Liver (tissue), 9 donors: ENCODE measurements around the gene CUEDC1. TPM values are rescaled to one million over a fixed set of nuclear protein-coding genes. Genes with fewer than 3 reads are reported as not detected.

Experiments
- DNase-seq: peaks from one replicate; pipeline ENCODE4 v3.0.0-alpha.2; 2017; ENCODE audit warnings: low spot score
- H3K27ac ChIP-seq, 2 donors: one replicate each; pipeline ENCODE4 v1.7.0; 2013; ENCODE audit warnings: inconsistent platforms in 2 of 2, low read length in 2 of 2, control low read depth in 1 of 2, low read depth in 1 of 2, mild to moderate bottlenecking in 1 of 2
- H3K27me3 ChIP-seq, 4 donors: one replicate each; pipeline versions ENCODE4 v1.6.1 to v1.7.0; 2013; ENCODE audit warnings: low read length in 3 of 4, inconsistent platforms in 1 of 4, mild to moderate bottlenecking in 1 of 4, moderate library complexity in 1 of 4; ENCODE audit not compliant: control insufficient read depth in 4 of 4, insufficient read depth in 4 of 4
- H3K36me3 ChIP-seq, 4 donors: one replicate each; pipeline versions ENCODE4 v1.6.1 to v1.7.0; 2013; ENCODE audit warnings: low read length in 3 of 4, mild to moderate bottlenecking in 3 of 4, low read depth in 1 of 4, moderate library complexity in 1 of 4; ENCODE audit not compliant: control insufficient read depth in 4 of 4, insufficient read depth in 3 of 4
- H3K4me1 ChIP-seq, 4 donors: one replicate each; pipeline versions ENCODE4 v1.6.1 to v1.7.0; 2013; ENCODE audit warnings: low read length in 3 of 4, mild to moderate bottlenecking in 3 of 4, moderate library complexity in 1 of 4; ENCODE audit not compliant: control insufficient read depth in 4 of 4, insufficient read depth in 4 of 4
- H3K4me3 ChIP-seq, 3 donors: one replicate each; pipeline versions ENCODE4 v1.6.1 to v1.7.0; 2013; ENCODE audit warnings: low read length in 3 of 3, control low read depth in 1 of 3, low read depth in 1 of 3, mild to moderate bottlenecking in 1 of 3
- H3K9ac ChIP-seq, 2 donors: one replicate each; pipeline ENCODE4 v1.7.0; 2013; ENCODE audit warnings: low read length in 2 of 2, mild to moderate bottlenecking in 2 of 2, moderate library complexity in 2 of 2, control low read depth in 1 of 2, low read depth in 1 of 2
- H3K9me3 ChIP-seq, 4 donors: one replicate each; pipeline versions ENCODE4 v1.6.1 to v1.7.0; 2013; ENCODE audit warnings: low read length in 3 of 4; ENCODE audit not compliant: control insufficient read depth in 4 of 4
- ATF3 ChIP-seq: IDR thresholded peaks from 2 replicates; pipeline ENCODE4 v1.6.1; 2016; ENCODE audit warnings: antibody characterized with exemption
- EGR1 ChIP-seq, 2 donors: IDR thresholded peaks; 2 replicates each; pipeline ENCODE4 v1.6.1; 2016 to 2018; ENCODE audit warnings: antibody characterized with exemption in 2 of 2, low read depth in 2 of 2
- FOXA1 ChIP-seq: IDR thresholded peaks from 2 replicates; pipeline ENCODE4 v1.6.1; 2016; ENCODE audit warnings: antibody characterized with exemption
- FOXA2 ChIP-seq: IDR thresholded peaks from 2 replicates; pipeline ENCODE4 v1.6.1; 2016; ENCODE audit warnings: antibody characterized with exemption
- GABPA ChIP-seq, 2 donors: IDR thresholded peaks in 1 of 2; conservative IDR thresholded peaks in 1 of 2; 2 replicates each; pipeline ENCODE4 v1.6.1; 2016; ENCODE audit warnings: antibody characterized with exemption in 2 of 2, mild to moderate bottlenecking in 1 of 2, moderate library complexity in 1 of 2
- HNF4A ChIP-seq, 2 donors: conservative IDR thresholded peaks; 2 replicates each; pipeline ENCODE4 v1.6.1; 2016; ENCODE audit warnings: antibody characterized with exemption in 2 of 2, mild to moderate bottlenecking in 2 of 2
- HNF4G ChIP-seq: IDR thresholded peaks from 2 replicates; pipeline ENCODE4 v1.6.1; 2016; ENCODE audit warnings: antibody characterized with exemption
- JUND ChIP-seq, 2 donors: IDR thresholded peaks; 2 replicates each; pipeline ENCODE4 v1.6.1; 2016; ENCODE audit warnings: antibody characterized with exemption in 2 of 2
- NR2F2 ChIP-seq: IDR thresholded peaks from 2 replicates; pipeline ENCODE4 v1.6.1; 2016; ENCODE audit warnings: antibody characterized with exemption
- RAD21 ChIP-seq, 2 donors: IDR thresholded peaks; 2 replicates each; pipeline ENCODE4 v1.6.1; 2016; ENCODE audit warnings: antibody characterized with exemption in 2 of 2, mild to moderate bottlenecking in 2 of 2
- REST ChIP-seq: IDR thresholded peaks from 2 replicates; pipeline ENCODE4 v1.6.1; 2016; ENCODE audit warnings: antibody characterized with exemption, mild to moderate bottlenecking
- RXRA ChIP-seq, 2 donors: IDR thresholded peaks; 2 replicates each; pipeline ENCODE4 v1.6.1; 2017 to 2018; ENCODE audit warnings: antibody characterized with exemption in 2 of 2, mild to moderate bottlenecking in 1 of 2
- SP1 ChIP-seq: IDR thresholded peaks from 2 replicates; pipeline ENCODE4 v1.6.1; 2018; ENCODE audit warnings: antibody characterized with exemption, mild to moderate bottlenecking
- TAF1 ChIP-seq: conservative IDR thresholded peaks from 2 replicates; pipeline ENCODE4 v1.6.1; 2016; ENCODE audit warnings: antibody characterized with exemption, mild to moderate bottlenecking
- YY1 ChIP-seq: IDR thresholded peaks from 2 replicates; pipeline ENCODE4 v1.6.1; 2016; ENCODE audit warnings: antibody characterized with exemption, mild to moderate bottlenecking
- WGBS: extraction: QIAGEN DNeasy Blood & Tissue Kit; methylation state at CpG from one replicate; pipeline ENCODE4 v1.1.7; 2013; 5-methylcytosine and 5-hydroxymethylcytosine counted together
- polyA plus RNA-seq, 2 donors: library from polyadenylated mRNA; stranded (reverse) in 1 of 2; unstranded in 1 of 2; fragments of 200-250 nt in 1 of 2; fragments of >200 nt in 1 of 2; fragmentation: Nextera tagmentation in 1 of 2; extraction: Ambion mirVana in 1 of 2; gene quantifications; one replicate each; pipeline versions ENCODE4 v1.2.1 to v1.2.3, GENCODE V29; 2013 to 2015
- total RNA-seq, 2 donors: library from RNA; depleted of rRNA; stranded (reverse); fragments of >200 nt; gene quantifications; one replicate each; pipeline ENCODE4 v1.2.3, GENCODE V29; 2014
- TF ChIP-seq, protein P1 (sequence below): IDR thresholded peaks from 2 replicates; pipeline ENCODE4 v1.6.1; 2016; ENCODE audit warnings: antibody characterized with exemption
- TF ChIP-seq, protein P2 (sequence below): IDR thresholded peaks from 2 replicates; pipeline ENCODE4 v1.6.1; 2016; ENCODE audit warnings: antibody characterized with exemption
- donor health status: healthy.
- donor health status: healthy.
- donor health status: healthy.
- donor health status: healthy.
- donor health status: healthy.

Gene CUEDC1
- total and polyA plus RNA-seq, 4 donors = 2.6 to 4.9 (median 3.4) TPM

DNA sequence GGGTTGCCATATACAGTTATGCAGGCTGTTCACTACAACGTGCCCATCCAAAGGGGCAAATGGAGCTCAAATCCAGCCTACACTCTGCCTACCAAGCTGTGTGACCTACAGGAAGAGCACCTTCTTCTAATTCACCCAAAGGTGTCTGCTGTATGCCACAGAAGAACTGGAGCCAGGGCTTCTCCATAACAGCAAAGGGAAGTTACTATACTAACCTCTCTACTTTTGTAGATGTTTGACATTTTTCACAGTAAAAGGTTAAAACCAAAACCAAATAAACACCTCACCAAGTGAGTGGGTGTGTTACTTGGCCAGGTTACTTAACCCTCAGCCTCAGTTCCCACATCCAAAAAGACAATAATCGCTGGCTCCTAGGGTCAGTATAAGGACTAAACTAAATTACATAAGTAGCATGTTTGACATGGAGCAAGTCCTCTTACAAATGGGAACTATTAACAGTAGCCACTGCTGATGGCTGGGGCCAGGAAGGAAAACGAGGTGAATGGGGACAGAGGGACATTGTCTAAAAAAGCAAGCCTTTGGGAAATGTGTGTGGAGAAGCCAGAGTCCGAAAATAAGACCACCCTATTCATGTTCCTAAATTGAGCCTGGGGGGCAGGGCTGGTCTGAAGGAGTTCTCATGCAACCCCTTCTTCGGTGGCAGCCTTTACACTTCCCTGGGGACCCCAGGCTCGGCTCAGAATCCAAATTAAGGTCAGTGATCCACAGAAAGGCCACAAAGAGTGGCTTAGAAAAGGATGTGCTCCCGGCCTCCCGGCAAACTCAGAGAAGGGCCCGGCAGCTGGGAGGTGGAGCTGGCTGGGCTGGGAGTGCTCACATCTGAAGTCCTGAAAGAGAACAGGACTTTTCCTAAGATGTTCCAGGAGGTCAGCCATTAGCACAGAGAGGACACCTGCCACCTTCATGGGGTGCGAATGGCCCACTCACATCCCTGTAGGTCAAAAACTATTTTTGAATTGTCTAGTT is 13.5 kb downstream of the CUEDC1 start (continued):
- TF ChIP-seq REST = no peak

GRCh38 chr17:57940653-57941329 is 14.4 kb downstream of the CUEDC1 start:
- H3K9me3 ChIP-seq = no peaks in the 10 kb centered on the region
- no peak overlapping the region for H3K4me3 ChIP-seq
- no peak for DNase-seq
- WGBS = 90% methylated on average over 5 of the region's 5 CpGs
- H3K4me1 ChIP-seq = peaks cover 0 to 5% (median 2%) of the 10 kb centered on the region in 4 donors
- TF ChIP-seq HNF4G (no peak), TAF1 (no peak), EGR1 (IDR thresholded peaks at IDR 0.05; ENCODE audit: low read depth in 2 of 2) (no peak), GABPA (IDR thresholded peaks at IDR 0.05 in 1 of 2, conservative IDR thresholded peaks at IDR 0.05 in 1 of 2) (no peak), JUND (IDR thresholded peaks at IDR 0.05) (no peak), NR2F2 (no peak), YY1 (no peak), RAD21 (IDR thresholded peaks at IDR 0.05) (no peak), REST (no peak), ATF3 (no peak), HNF4A (conservative IDR thresholded peaks at IDR 0.05) (no peak), FOXA1 (no peak), SP1 (no peak), RXRA (IDR thresholded peaks at IDR 0.05) (no peak), FOXA2 (no peak)
- TF ChIP-seq, protein P1, sequence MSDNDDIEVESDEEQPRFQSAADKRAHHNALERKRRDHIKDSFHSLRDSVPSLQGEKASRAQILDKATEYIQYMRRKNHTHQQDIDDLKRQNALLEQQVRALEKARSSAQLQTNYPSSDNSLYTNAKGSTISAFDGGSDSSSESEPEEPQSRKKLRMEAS = no peak
- TF ChIP-seq, protein P2, sequence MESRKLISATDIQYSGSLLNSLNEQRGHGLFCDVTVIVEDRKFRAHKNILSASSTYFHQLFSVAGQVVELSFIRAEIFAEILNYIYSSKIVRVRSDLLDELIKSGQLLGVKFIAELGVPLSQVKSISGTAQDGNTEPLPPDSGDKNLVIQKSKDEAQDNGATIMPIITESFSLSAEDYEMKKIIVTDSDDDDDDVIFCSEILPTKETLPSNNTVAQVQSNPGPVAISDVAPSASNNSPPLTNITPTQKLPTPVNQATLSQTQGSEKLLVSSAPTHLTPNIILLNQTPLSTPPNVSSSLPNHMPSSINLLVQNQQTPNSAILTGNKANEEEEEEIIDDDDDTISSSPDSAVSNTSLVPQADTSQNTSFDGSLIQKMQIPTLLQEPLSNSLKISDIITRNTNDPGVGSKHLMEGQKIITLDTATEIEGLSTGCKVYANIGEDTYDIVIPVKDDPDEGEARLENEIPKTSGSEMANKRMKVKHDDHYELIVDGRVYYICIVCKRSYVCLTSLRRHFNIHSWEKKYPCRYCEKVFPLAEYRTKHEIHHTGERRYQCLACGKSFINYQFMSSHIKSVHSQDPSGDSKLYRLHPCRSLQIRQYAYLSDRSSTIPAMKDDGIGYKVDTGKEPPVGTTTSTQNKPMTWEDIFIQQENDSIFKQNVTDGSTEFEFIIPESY = no peak
- no peak overlapping the region for H3K9ac ChIP-seq
- H3K27ac ChIP-seq = no peak overlapping the region
- H3K36me3 ChIP-seq = no peaks in the 10 kb centered on the region
- H3K27me3 ChIP-seq = no peaks in the 10 kb centered on the region
